PC-3 (cell line): ENCODE data around the gene HOXA9. TPM values are rescaled to one million over a fixed set of nuclear protein-coding genes. Genes with fewer than 3 reads are reported as not detected.
A peak's percentile ranks its signal among the peaks of the same experiment; 100 is the strongest.

ENCODE experiments used
- ATAC-seq: fragments of 200-7000 bp; cut with Tn5 transposase; 2 replicates; pipeline ENCODE4 v1.9.1; 2020; ENCODE audit warnings: mild to moderate bottlenecking, moderate library complexity
- BruUV-seq: library from RNA; stranded (reverse); fragments of 400-500 nt; replicated peaks from 2 replicates; lab custom pipeline; 2021; lab: Mats Ljungman, UMichigan
- CTCF ChIA-PET: fragments of 300-600 bp; sonication (Branson Sonifier 250); formaldehyde crosslinking; loops from one replicate; lab custom pipeline; 2022; ENCODE audit warnings: antibody characterized with exemption; lab: Charles Lee
- POLR2A ChIA-PET: fragments of 300-600 bp; sonication (Branson Sonifier 250); formaldehyde crosslinking; loops from one replicate; lab custom pipeline; 2022; ENCODE audit warnings: antibody characterized with exemption; ENCODE audit not compliant: unreplicated experiment; lab: Charles Lee
- DNase-seq: peaks from one replicate; pipeline ENCODE4 v3.0.0-alpha.2; 2015
- H2AFZ ChIP-seq: fragments of 300-600 bp; sonication (generic); 2 replicates; pipeline ENCODE4 v1.6.0; 2016; ENCODE audit warnings: antibody characterized with exemption, low read length
- H3F3A ChIP-seq: fragments of 300-600 bp; sonication (generic); one replicate; pipeline ENCODE4 v1.6.0; 2017; ENCODE audit warnings: antibody characterized with exemption, low read length, control low read depth, mild to moderate bottlenecking; ENCODE audit not compliant: unreplicated experiment
- H3K27ac ChIP-seq: fragments of 300-600 bp; sonication (generic); 2 replicates; pipeline ENCODE4 v1.5.1; 2016; ENCODE audit warnings: mild to moderate bottlenecking, low read length
- H3K27me3 ChIP-seq: fragments of 300-600 bp; sonication (generic); 2 replicates; pipeline ENCODE4 v1.6.1; 2016; ENCODE audit warnings: low read length, mixed read lengths
- H3K36me3 ChIP-seq: fragments of 300-600 bp; sonication (generic); 2 replicates; pipeline ENCODE4 v1.6.1; 2016; ENCODE audit warnings: low read depth, mixed run types, low read length, mixed read lengths
- H3K4me1 ChIP-seq: fragments of 300-600 bp; sonication (generic); 2 replicates; pipeline ENCODE4 v1.5.1; 2016; ENCODE audit warnings: low read length; ENCODE audit not compliant: insufficient read depth
- H3K4me2 ChIP-seq: fragments of 300-600 bp; sonication (generic); 2 replicates; pipeline ENCODE4 v1.6.0; 2016; ENCODE audit warnings: low read length
- H3K4me3 ChIP-seq: fragments of 300-600 bp; sonication (generic); 2 replicates; pipeline ENCODE4 v1.5.1; 2016; ENCODE audit warnings: mild to moderate bottlenecking, low read length, mixed read lengths
- H3K79me2 ChIP-seq: fragments of 300-600 bp; sonication (generic); 2 replicates; pipeline ENCODE4 v1.6.1; 2017; ENCODE audit warnings: low read length, mixed read lengths
- H3K9ac ChIP-seq: fragments of 300-600 bp; sonication (generic); 2 replicates; pipeline ENCODE4 v1.6.0; 2016; ENCODE audit warnings: mild to moderate bottlenecking, low read length
- H3K9me2 ChIP-seq: fragments of 300-600 bp; sonication (generic); replicated peaks from 2 replicates; pipeline ENCODE4 v1.6.1; 2016; ENCODE audit warnings: mixed run types, low read length, mixed read lengths
- H3K9me3 ChIP-seq: fragments of 300-600 bp; sonication (generic); 2 replicates; pipeline ENCODE4 v1.6.1; 2016; ENCODE audit warnings: low read length, mixed read lengths
- H4K20me1 ChIP-seq: fragments of 300-600 bp; sonication (generic); 2 replicates; pipeline ENCODE4 v1.6.1; 2016; ENCODE audit warnings: low read length, mixed read lengths
- CTCF ChIP-seq: fragments of 300-600 bp; sonication (generic); conservative IDR thresholded peaks from 2 replicates; pipeline ENCODE4 v1.5.1; 2017; ENCODE audit warnings: antibody characterized with exemption, low read depth, mild to moderate bottlenecking, low read length
- EZH2 ChIP-seq: fragments of 300-600 bp; sonication (generic); IDR thresholded peaks from one replicate; pipeline ENCODE4 v1.6.1; 2017; ENCODE audit warnings: antibody characterized with exemption, mild to moderate bottlenecking, low read length; ENCODE audit not compliant: unreplicated experiment
- EZH2phosphoT487 ChIP-seq: fragments of 300-600 bp; sonication (generic); IDR thresholded peaks from 2 replicates; pipeline ENCODE4 v1.6.1; 2018; ENCODE audit warnings: mild to moderate bottlenecking, antibody characterized with exemption, low read length, borderline replicate concordance
- intact Hi-C: fragments of 100-400 bp; cut with micrococcal nuclease; formaldehyde crosslinking; loops from 2 replicates; pipeline ENCODE4 v1.9.0; 2023
- total RNA-seq: library from RNA; depleted of rRNA; stranded (reverse); fragments of >200 nt; gene quantifications from 2 replicates; pipeline ENCODE4 v1.2.3, GENCODE V29; 2014

The HOXA9 gene
- total RNA-seq, 1 experiment from 2014 or later, result 69.0 TPM

- Histone ChIP-seq H3K27me3 (no peaks in the 10 kb centered on the region), H3K36me3 (no peaks in the 10 kb centered on the region), H3K9ac (no peak overlapping the region), H3K9me2 (no peaks in the 10 kb centered on the region), H3F3A (no peaks in the 10 kb centered on the region), H3K27ac (no peak overlapping the region), H4K20me1 (no peaks in the 10 kb centered on the region), H3K4me1 (peaks cover 48% of the 10 kb centered on the region), H3K4me3 (no peak overlapping the region), H3K79me2 (peaks cover 40% of the 10 kb centered on the region), H3K4me2 (no peak overlapping the region), H3K9me3 (no peaks in the 10 kb centered on the region), H2AFZ (no peak overlapping the region)
- BruUV-seq, result no TSS peak
- TF ChIP-seq CTCF (no peak), EZH2 (no peak)
- CTCF ChIA-PET, result no interaction called here
- DNase-seq (no peak), ATAC-seq (no peak)
- intact Hi-C loops, result no loop called here
- POLR2A ChIA-PET, result interaction anchor here (0.6 kb wide), 2 partner anchors 17 to 21 kb away, joined by 3 to 6 read pairs; no protein-coding TSS in a partner anchor
Measured at GRCh38 chr7:27132214-27132613, 33.1 kb downstream of the HOXA9 start.

- no peaks in the 10 kb centered on the region for H3K36me3 ChIP-seq
Measured at GRCh38 chr7:27131390-27131819, 33.9 kb downstream of the HOXA9 start.

More at GRCh38 chr7:27131390-27131819, 33.9 kb downstream of the HOXA9 start:
- Histone ChIP-seq H3K27me3 (no peaks in the 10 kb centered on the region), H3F3A (no peaks in the 10 kb centered on the region), H3K9ac (peak overlapping the region; percentile 80), H3K4me3 (peak overlapping the region; percentile 77), H4K20me1 (no peaks in the 10 kb centered on the region), H3K4me1 (peaks cover 48% of the 10 kb centered on the region), H3K9me3 (no peaks in the 10 kb centered on the region), H3K79me2 (peaks cover 40% of the 10 kb centered on the region), H3K4me2 (peak overlapping the region; percentile 85), H3K9me2 (no peaks in the 10 kb centered on the region), H3K27ac (peak overlapping the region; percentile 56), H2AFZ (peak overlapping the region; percentile 81)
- BruUV-seq, result no TSS peak
- no peak for ATAC-seq
- POLR2A ChIA-PET, result interaction anchor here (0.5 to 0.6 kb wide), 3 partner anchors 9 to 234 kb away, joined by 3 read pairs; no protein-coding TSS in a partner anchor
- TF ChIP-seq EZH2 (no peak), CTCF (no peak), EZH2phosphoT487 (no peak)
- CTCF ChIA-PET, result interaction anchor here (0.7 to 1.0 kb wide), 2 partner anchors 17 to 445 kb away, joined by 3 to 7 read pairs; no protein-coding TSS in a partner anchor
- no peak for DNase-seq
- intact Hi-C loops, result no loop called here
